PC-9 (cell line): Measurements from ENCODE around the gene LMX1B. TPM values are rescaled to one million over a fixed set of nuclear protein-coding genes. Genes with fewer than 3 reads are reported as not detected.

Experiments
- BruUV-seq: library from RNA; stranded (reverse); fragments of 400-500 nt; replicated peaks from 2 replicates; lab custom pipeline; 2021; lab: Mats Ljungman, UMichigan
- CTCF ChIA-PET: fragments of 300-600 bp; sonication (Branson Sonifier 250); formaldehyde crosslinking; loops from one replicate; lab custom pipeline; 2022; ENCODE audit warnings: antibody characterized with exemption; lab: Charles Lee
- POLR2A ChIA-PET: fragments of 300-600 bp; sonication (Branson Sonifier 250); formaldehyde crosslinking; loops from one replicate; lab custom pipeline; 2022; ENCODE audit warnings: antibody characterized with exemption; ENCODE audit not compliant: unreplicated experiment; lab: Charles Lee
- DNase-seq, 2 experiments: peaks; one replicate each; pipeline versions ENCODE4 v3.0.0 to v3.0.0-alpha.2; 2015 to 2022; ENCODE audit warnings: mixed read lengths in 1 of 2
- H2AFZ ChIP-seq: fragments of 200-600 bp; sonication (generic); 2 replicates; pipeline ENCODE4 v1.8.1; 2017; ENCODE audit warnings: antibody characterized with exemption
- H3F3A ChIP-seq: fragments of 200-600 bp; sonication (generic); 2 replicates; pipeline ENCODE4 v1.8.1; 2017; ENCODE audit warnings: antibody characterized with exemption, mild to moderate bottlenecking, low read depth; ENCODE audit not compliant: insufficient read depth
- H3K27ac ChIP-seq: fragments of 200-600 bp; sonication (generic); 2 replicates; pipeline ENCODE4 v1.6.1; 2016; ENCODE audit warnings: mixed run types
- H3K27me3 ChIP-seq: fragments of 200-600 bp; sonication (generic); 2 replicates; pipeline ENCODE4 v1.6.1; 2016; ENCODE audit warnings: low read depth, mixed run types; ENCODE audit not compliant: insufficient read depth
- H3K36me3 ChIP-seq: fragments of 200-600 bp; sonication (generic); 2 replicates; pipeline ENCODE4 v1.6.1; 2016; ENCODE audit warnings: low read depth, mixed run types
- H3K4me1 ChIP-seq: fragments of 200-600 bp; sonication (generic); replicated peaks from 2 replicates; pipeline ENCODE4 v1.6.1; 2016; ENCODE audit warnings: mixed run types; ENCODE audit not compliant: insufficient read depth
- H3K4me2 ChIP-seq: fragments of 200-600 bp; sonication (generic); 2 replicates; pipeline ENCODE4 v1.6.1; 2017; ENCODE audit warnings: mixed run types
- H3K4me3 ChIP-seq: fragments of 200-600 bp; sonication (generic); 2 replicates; pipeline ENCODE4 v1.6.1; 2016; ENCODE audit warnings: mixed run types
- H3K79me2 ChIP-seq: fragments of 200-600 bp; sonication (generic); 2 replicates; pipeline ENCODE4 v1.6.1; 2017; ENCODE audit warnings: low read depth, mixed run types
- H3K9me2 ChIP-seq: fragments of 200-600 bp; sonication (generic); 2 replicates; pipeline ENCODE4 v1.8.1; 2017; ENCODE audit warnings: mild to moderate bottlenecking; ENCODE audit not compliant: insufficient read depth
- H3K9me3 ChIP-seq: fragments of 200-600 bp; sonication (generic); 2 replicates; pipeline ENCODE4 v1.8.1; 2016; ENCODE audit warnings: low read depth; ENCODE audit not compliant: insufficient read depth
- H4K20me1 ChIP-seq: fragments of 200-600 bp; sonication (generic); 2 replicates; pipeline ENCODE4 v1.8.1; 2017; ENCODE audit not compliant: insufficient read depth
- CTCF ChIP-seq: fragments of 200-600 bp; sonication (generic); conservative IDR thresholded peaks from 2 replicates; pipeline ENCODE4 v1.6.1; 2017; ENCODE audit warnings: mixed run types, antibody characterized with exemption, mild to moderate bottlenecking, moderate library complexity
- EZH2 ChIP-seq: fragments of 200-600 bp; sonication (generic); IDR thresholded peaks from 2 replicates; pipeline ENCODE4 v1.8.0; 2017; ENCODE audit warnings: antibody characterized with exemption, low read depth
- intact Hi-C: fragments of 100-400 bp; cut with micrococcal nuclease; formaldehyde crosslinking; loops from one replicate; pipeline ENCODE4 v1.10.0; 2022; ENCODE audit not compliant: unreplicated experiment
- total RNA-seq: library from RNA; stranded (reverse); gene quantifications from 2 replicates; pipeline ENCODE4 v1.2.3, GENCODE V29; 2021

The LMX1B gene
- total RNA-seq, 1 experiment from 2014 or later: not detected

- BruUV-seq: no TSS peak
- Histone ChIP-seq H3K9me3 (no peaks in the 10 kb centered on the region), H3K79me2 (no peaks in the 10 kb centered on the region), H3K4me3 (no peak overlapping the region), H3K4me2 (no peak overlapping the region), H3K27ac (no peak overlapping the region), H3K9me2 (no peaks in the 10 kb centered on the region), H3F3A (no peaks in the 10 kb centered on the region), H3K4me1 (no peaks in the 10 kb centered on the region), H4K20me1 (no peaks in the 10 kb centered on the region), H2AFZ (no peak overlapping the region), H3K27me3 (peaks cover 80% of the 10 kb centered on the region), H3K36me3 (no peaks in the 10 kb centered on the region)
- ChIA-PET CTCF (no interaction called here), POLR2A (no interaction called here)
- DNase-seq: no peak
- no peak for TF ChIP-seq EZH2
- no peak for TF ChIP-seq CTCF
- intact Hi-C loops: no loop called here
Observed at GRCh38 chr9:126624479-126624826, 10.7 kb downstream of the LMX1B start.

GRCh38 chr9:126624912-126625311 lies 11.2 kb downstream of the LMX1B start:
- intact Hi-C loops: no loop called here

GRCh38 chr9:126625329-126626126 lies 11.8 kb downstream of the LMX1B start:
- H3K27ac ChIP-seq: no peak overlapping the region
- no peak for DNase-seq
- H4K20me1 ChIP-seq: no peaks in the 10 kb centered on the region
- no TSS peak for BruUV-seq
- H3K27me3 ChIP-seq: peaks cover 74% of the 10 kb centered on the region
- no peaks in the 10 kb centered on the region for H3K9me2 ChIP-seq
- no peaks in the 10 kb centered on the region for H3K9me3 ChIP-seq
- H3K36me3 ChIP-seq: no peaks in the 10 kb centered on the region
- H3K4me1 ChIP-seq: no peaks in the 10 kb centered on the region
- no peaks in the 10 kb centered on the region for H3F3A ChIP-seq
- no peak overlapping the region for H3K4me2 ChIP-seq
- intact Hi-C loops: no loop called here
- POLR2A ChIA-PET: no interaction called here
- CTCF ChIA-PET: no interaction called here
- no peaks in the 10 kb centered on the region for H3K79me2 ChIP-seq
- H2AFZ ChIP-seq: no peak overlapping the region
- no peak overlapping the region for H3K4me3 ChIP-seq
- TF ChIP-seq CTCF (no peak), EZH2 (no peak)

More at GRCh38 chr9:126624912-126625311, 11.2 kb downstream of the LMX1B start:
- no TSS peak for BruUV-seq
- Histone ChIP-seq H3F3A (no peaks in the 10 kb centered on the region), H3K9me2 (no peaks in the 10 kb centered on the region), H2AFZ (no peak overlapping the region), H3K9me3 (no peaks in the 10 kb centered on the region), H3K27ac (no peak overlapping the region), H4K20me1 (no peaks in the 10 kb centered on the region), H3K4me1 (no peaks in the 10 kb centered on the region), H3K36me3 (no peaks in the 10 kb centered on the region), H3K27me3 (peaks cover 79% of the 10 kb centered on the region), H3K79me2 (no peaks in the 10 kb centered on the region), H3K4me2 (no peak overlapping the region), H3K4me3 (no peak overlapping the region)
- ChIA-PET CTCF (no interaction called here), POLR2A (no interaction called here)
- no peak for TF ChIP-seq CTCF
- TF ChIP-seq EZH2: no peak
- DNase-seq: no peak
